ENCODE measurements around the gene REC8. TPM values are rescaled to one million over a fixed set of nuclear protein-coding genes. Genes with fewer than 3 reads are reported as not detected.
"Not testable (repeated sequence)": the region's sequence is repeated elsewhere in the genome, so short reads cannot be mapped to it uniquely, and the experiment has no call there.

The REC8 gene
- total RNA-seq, 1 donor from 2014 or later = 31.5 TPM

- no peak for DNase-seq (ENCODE audit: low spot score)
These were observed 11.2 kb downstream of the REC8 start for GRCh38 chr14:24183014-24183481.

- DNase-seq (ENCODE audit: low spot score) = no peak
These were observed 12.5 kb downstream of the REC8 start for GRCh38 chr14:24184104-24184970.

- no peak for DNase-seq (ENCODE audit: low spot score)
These were observed 13.1 kb downstream of the REC8 start for GRCh38 chr14:24185026-24185425.

- DNase-seq (ENCODE audit: low spot score) = no peak
These were observed 13.9 kb downstream of the REC8 start for GRCh38 chr14:24185741-24186140.

GRCh38 chr14:24186831-24187538 is 15.1 kb downstream of the REC8 start:
- no peak for DNase-seq (ENCODE audit: low spot score)

- DNase-seq (ENCODE audit: low spot score) = no peak
These were observed 15.6 kb downstream of the REC8 start for GRCh38 chr14:24187539-24187915.

- DNase-seq (ENCODE audit: low spot score) = peak; percentile 96
These were observed 16.6 kb downstream of the REC8 start, which contains the start of gene IPO4 for GRCh38 chr14:24188251-24189058. Gene IPO4, minus strand, starts transcription at chr14:24188816. Its CDS starts 29 bp downstream, at chr14:24188787.

GRCh38 chr14:24189059-24189375 is 17.1 kb downstream of the REC8 start:
- DNase-seq (ENCODE audit: low spot score) = no peak

- DNase-seq (ENCODE audit: low spot score) = no peak
These were observed 17.6 kb downstream of the REC8 start for GRCh38 chr14:24189460-24189859.

- no peak for DNase-seq (ENCODE audit: low spot score)
These were observed 18.5 kb downstream of the REC8 start for GRCh38 chr14:24190416-24190815.

- no peak for DNase-seq (ENCODE audit: low spot score)
These were observed 21.1 kb downstream of the REC8 start for GRCh38 chr14:24192933-24193332.

- DNase-seq (ENCODE audit: low spot score) = no peak
These were observed 22.4 kb downstream of the REC8 start for GRCh38 chr14:24194186-24194872.

GRCh38 chr14:24194873-24195185 is 22.9 kb downstream of the REC8 start:
- no peak for DNase-seq (ENCODE audit: low spot score)

GRCh38 chr14:24195186-24196070 is 23.5 kb downstream of the REC8 start, which contains the start of gene TM9SF1:
Gene TM9SF1, minus strand, starts transcription at chr14:24195441. Its CDS starts 422 bp downstream, at chr14:24195019.
- DNase-seq (ENCODE audit: low spot score) = peak; percentile 97

GRCh38 chr14:24196071-24197055 is 24.5 kb downstream of the REC8 start:
- no peak for DNase-seq (ENCODE audit: low spot score)

- DNase-seq (ENCODE audit: low spot score) = no peak
These were observed 25.2 kb downstream of the REC8 start for GRCh38 chr14:24197056-24197450.

GRCh38 chr14:24198814-24199524 is 27.1 kb downstream of the REC8 start:
- no peak for DNase-seq (ENCODE audit: low spot score)

- not testable (repeated sequence) for DNase-seq (ENCODE audit: low spot score)
These were observed 30.7 kb downstream of the REC8 start for GRCh38 chr14:24202538-24202937.

All from mesenteric fat pad (tissue), 1 donor.